CD4-positive, alpha-beta T cell treated with Interferon alpha-2 for 1 hour (primary cell): ENCODE results near the gene PRKCA.

Experiments used
- DNase-seq, 2 donors: peaks; one replicate each; pipeline ENCODE4 v3.0.0-alpha.2; 2020 to 2022

Gene PRKCA

DNA sequence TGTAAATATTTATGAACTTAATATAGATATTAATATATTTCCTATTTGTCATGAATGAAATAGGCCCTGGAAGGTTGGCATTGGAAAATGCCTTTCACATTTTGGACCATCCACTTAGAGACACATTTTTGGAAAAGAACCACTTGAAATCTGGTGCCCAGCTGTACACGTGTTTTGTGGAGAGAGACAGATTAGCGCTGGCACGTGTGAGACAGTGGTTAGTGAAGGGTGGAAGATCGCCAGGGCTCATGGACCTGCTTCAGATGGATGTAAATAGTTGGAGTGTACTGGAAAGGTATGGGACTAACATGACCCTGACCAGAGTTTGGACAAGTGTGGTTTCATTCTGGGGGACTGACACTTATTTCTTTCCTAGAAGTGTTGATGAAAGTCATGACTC, 222.9 kb downstream of the PRKCA start:
- no peak for DNase-seq

DNA sequence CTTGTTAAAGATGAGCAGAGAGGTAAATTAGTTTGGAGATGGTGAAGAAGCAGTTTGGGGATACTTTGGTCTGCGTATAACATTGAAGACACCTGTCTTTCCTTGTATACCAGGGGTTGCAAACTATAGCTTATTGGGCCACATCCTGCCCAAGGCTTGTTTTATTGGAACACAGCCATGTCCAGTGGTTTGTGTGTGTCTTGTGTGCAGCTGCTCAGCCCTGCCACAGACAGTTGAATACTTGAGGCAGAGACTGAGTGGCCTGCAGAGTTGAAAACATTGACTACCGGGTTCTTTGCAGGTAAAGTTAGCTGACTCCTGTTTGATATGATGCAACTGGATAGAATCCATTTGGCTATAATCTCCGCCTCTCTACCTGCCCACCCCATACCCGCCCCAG, 224.4 kb downstream of the PRKCA start:
- no peak for DNase-seq

DNA sequence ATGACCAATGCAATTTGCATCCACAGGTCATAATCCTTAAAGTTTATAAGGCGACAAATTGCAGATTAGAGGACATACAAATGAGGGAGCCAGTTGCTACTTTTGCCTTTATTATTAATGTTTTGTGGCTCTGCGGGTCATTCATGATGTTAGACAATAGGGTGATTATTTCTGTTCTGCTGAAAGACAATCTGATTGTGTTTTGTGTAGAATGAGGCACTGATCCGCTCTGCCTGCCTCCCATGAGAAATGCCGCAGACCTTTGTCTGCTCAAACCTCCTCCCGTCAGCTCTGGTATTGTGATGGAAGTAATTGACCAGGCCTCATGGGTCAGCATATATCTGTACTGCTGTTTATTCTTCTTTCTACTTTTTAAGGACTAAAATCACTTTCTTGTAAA, 224.9 kb downstream of the PRKCA start:
- DNase-seq = no peak

DNA sequence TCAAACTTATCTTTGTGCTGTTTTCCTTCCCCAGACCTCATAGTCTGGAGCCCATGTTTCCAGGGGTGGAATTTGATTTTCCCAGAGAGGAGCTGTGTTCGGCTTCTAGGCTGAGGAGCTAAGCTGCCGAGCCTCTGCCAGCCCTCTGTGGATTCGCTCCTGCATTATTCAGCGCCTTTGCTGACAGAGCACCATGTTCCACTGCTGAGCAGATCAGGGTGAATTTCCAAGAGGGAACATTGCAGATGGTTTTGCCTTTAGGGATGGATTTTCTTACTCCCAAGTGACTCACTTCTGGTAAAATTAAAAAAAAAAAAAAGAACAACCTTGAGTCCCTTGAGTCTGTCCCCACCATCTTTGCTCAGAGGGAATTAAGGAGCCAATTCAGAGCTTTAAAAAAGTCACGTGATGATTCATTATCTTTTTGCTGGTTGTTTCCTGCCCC, 229.5 kb downstream of the PRKCA start:
- no peak for DNase-seq

DNA sequence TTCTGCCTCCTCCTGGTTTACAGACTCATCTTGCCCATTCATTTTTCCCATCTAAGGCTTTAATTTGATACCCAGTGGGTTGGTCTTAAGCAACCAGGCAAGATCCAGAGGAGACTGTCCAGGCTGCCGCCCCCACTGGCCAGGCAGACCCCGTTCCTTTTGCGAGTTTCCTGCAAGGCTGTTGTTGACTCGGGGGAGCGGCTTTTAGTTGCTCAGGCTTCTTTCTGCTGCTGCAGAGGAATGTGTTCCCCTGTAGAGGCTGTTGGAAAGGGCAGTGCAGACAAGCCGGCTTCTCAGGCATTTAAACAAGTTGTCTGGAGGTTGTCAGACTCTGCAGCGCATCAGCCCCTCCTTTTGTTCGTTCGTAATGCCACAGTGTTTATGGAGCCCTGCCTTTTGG, 231.2 kb downstream of the PRKCA start:
- DNase-seq = no peak

DNA sequence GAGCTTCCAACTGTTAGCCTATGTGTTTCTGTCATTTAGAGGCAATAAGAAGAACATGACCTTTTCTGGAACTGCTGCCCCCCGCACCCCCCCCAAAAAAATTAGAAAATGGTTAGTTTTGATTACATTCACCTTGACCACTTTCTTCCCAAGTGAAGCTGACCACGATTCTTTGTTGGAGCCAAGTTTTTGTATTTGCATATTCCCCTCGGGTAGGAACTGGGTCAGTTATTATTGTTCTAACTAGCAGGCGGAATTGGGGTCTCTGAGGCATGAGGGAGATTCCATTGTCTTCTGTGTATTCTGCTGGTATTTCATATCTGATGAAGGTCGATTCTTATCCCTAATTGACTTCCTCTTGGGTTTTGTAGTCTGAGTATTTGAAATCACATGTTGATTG, 231.6 kb downstream of the PRKCA start:
- no peak for DNase-seq

DNA sequence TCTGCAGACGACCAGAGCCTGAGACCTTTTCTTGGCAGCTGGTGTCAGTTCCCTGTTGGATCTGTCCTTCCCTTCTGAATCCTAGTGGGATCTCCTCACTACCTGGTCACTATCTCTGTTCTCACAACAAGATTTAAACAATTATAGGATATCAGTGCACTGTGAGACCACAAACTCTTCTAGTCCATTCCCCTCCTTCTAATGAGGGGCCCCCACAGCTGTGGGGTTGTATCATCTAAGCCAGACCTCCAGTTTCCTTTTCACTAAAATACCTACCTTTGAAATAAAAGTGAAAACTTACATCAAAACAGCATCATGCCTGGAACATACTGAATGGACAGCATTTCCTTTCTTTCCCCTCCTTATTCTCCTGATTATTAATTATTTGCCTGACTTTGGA, 233.2 kb downstream of the PRKCA start:
- no peak for DNase-seq

DNA sequence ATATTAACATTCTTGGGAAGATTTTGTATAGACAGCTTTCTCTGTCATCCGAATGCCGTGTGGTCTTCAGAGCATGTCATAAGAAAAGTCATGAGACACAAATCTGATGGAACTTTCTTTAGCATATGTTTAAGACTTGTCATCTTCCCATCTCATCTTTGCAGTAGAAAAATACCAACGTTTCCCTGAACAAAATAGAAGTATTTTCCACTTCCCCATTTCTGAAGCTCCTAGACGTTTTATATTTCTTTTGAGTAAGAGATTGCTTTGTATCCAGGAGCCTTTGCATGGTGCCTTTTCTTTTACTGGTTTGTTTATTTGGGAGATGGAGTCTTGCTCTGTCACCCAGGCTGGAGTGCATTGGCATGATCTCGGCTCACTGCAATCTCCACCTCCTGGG, 235.1 kb downstream of the PRKCA start:
- DNase-seq = no peak

DNA sequence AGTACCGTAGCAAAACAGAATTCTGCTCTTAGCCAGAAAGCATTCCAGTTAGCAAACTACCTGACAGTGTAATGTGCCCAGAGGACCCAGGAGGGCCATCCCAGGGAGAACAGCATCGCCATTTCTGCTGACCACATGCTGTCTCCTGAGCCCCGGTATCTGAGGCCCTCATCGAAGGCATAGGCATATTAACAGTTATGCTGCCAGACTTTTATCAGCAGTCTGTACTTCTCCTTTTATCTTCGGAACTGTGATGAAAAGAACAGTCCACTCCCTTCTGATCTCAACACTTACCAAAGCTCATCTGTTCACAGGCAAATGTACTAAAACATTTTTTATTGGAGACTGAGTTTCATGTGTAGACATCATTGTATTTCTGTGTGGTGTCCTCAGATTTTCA, 236.4 kb downstream of the PRKCA start:
- DNase-seq = no peak

DNA sequence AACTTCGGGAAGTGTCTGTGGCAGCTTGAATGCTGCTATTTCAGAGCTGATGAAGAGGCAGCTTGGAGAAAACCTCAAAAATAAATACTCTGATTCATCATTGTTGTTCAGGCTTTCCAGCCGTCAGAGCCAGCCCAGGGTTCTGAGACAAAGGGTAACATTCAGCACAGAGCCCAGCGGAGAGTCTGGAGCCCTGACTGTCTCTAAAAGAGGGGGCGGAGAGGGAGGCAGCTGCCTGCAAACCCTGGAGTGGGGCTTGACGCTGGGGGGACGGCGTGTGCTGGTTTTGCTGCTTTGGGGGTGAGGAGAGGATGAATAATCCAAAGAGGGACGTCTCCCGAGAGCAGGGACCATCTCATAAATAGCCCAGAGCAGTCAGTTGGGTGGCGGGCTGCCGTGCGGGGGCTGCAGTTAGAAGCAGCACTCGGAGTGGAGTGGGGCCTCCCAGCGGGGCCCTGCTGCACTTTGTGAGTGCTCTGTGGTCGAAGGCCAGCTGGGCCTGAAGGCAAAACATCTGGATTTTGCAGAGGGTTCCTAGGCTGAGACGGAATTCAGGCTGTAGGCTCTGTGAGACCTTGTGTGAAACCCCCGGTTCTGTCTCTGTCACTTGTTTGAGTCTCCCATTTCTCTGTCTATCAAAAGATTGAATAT, 237.8 kb downstream of the PRKCA start:
- DNase-seq = no peak

DNA sequence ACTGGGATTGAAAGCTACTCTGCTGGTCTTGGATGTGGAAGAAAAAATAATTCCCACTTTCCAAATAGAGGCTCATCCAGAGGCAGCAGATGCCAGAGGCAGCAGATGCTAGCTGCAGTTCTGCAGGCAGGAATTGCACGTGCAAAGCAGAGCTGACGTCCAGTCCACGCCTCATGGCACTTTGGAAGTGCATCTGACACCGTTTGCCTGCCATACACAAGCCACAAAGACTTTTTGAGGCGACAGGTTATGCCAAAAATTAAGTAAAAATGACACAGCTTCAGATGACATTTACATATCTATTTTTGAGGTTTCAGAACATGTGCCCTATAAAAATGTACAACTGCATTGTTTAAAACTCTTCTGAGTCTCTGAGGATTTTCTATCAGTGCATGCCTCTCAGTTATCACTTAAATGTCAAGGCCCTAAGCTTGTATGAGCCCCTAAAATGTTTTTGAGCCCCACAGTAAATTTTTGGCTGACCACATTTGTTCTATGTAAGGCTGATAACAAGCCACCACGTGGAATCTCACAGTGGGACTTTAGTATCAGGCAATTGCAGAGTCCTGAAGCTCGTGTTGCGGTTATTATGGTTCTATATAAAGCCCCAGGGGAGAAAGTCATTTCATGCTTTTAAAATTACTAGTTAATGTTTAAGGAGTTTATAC, 239.2 kb downstream of the PRKCA start:
- no peak for DNase-seq

DNA sequence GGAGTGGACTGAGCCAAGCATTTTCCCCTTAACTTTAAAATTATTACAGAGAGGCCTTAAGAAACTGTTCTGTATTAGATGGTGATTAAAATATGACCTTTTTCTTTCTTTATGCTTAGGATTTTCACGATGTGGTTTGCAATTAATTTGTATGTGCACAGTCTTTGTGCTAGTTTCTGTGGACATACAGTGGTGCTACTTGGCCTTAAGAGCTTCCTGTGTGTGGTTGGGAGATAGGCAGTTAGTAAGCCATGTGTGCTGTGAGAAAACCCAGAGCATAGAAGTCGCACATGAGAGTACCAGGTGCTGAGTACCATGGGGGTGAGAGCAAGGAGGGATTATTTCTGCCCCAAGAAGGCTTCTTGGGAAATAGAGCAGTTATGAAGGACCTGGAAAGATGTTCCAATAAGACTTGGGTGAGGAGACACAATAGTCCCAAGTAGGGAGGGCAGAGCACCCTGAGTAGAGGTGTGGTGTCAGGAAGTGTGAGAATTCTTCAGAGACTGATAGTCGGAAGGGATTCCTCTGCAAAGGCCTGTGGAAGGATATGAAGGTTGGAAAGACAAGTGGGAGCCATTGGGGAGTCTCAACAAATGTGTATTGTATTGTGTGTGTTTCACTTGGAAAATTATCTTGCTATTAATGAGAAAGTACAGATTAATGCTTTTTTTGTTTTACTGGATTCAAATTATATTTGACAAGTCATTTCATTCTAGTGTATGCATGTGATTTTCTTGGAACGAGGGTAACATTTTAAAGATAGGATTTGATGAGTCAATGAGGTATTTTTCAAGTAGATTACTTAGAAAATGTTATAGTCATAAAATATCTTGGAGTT, 239.9 kb downstream of the PRKCA start:
- peak in 1 of 2 donors; percentile 9 for DNase-seq

DNA sequence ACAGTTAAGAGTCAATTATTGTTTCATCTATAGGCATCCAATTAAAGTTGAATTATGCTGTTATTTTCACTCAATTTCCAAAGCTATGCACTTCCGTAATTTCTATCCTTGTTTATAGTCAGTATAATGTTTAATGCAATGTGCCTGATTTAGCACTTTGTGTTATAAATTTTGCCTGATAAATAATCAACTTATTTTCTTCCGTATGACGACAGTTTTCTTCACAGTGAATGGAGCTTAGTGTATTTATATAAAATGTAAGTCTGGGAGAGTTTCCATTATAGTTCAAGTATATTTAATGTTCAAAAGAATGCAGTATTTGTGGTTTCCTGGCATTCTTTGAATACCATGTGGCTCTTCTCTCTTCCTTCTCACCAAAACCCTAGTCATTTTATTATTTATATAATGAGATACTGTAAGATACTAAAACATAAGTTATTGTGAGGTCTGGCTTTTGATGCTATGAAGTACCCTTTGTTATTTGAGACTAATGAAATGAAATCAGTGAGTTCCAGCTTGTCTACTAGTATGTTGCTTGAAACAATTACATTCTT, 240.6 kb downstream of the PRKCA start:
- DNase-seq = no peak

DNA sequence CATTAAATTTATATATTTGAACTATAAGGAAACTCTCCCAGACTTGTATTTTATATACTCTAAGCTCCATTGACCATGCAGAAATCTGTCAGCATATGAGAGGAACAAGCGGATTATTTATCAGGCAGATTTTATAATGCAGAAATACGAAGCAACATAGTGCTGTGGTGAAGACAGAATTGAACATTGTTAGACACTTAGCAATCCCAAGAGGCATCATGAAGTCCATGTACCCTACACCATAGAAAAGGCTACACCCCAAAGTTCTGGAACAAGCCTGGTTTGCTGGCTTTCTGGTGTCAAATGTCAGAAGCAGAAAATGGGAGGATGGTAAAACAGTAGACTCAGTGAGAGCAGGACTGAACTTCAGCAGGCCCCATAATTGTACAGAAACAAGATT, 241.1 kb downstream of the PRKCA start:
- DNase-seq = no peak

DNA sequence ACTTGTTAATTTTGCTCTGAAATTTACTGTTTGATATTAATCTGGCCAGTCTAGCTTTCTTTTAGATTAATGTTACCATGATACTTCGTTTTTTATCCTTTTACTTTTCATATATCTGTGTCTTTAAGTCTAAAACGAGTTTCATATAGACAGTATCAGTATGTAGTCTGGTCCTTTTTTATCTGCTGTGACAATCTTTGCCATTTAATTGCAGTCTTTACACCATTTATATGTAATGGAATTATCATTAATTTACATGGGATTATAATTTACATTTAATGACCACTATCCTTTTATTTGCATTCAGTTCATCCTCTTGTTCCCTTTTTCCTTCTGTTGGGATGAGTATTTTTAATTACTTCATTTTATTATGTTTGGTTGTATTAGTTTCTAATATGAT, 243.5 kb downstream of the PRKCA start:
- DNase-seq = no peak

DNA sequence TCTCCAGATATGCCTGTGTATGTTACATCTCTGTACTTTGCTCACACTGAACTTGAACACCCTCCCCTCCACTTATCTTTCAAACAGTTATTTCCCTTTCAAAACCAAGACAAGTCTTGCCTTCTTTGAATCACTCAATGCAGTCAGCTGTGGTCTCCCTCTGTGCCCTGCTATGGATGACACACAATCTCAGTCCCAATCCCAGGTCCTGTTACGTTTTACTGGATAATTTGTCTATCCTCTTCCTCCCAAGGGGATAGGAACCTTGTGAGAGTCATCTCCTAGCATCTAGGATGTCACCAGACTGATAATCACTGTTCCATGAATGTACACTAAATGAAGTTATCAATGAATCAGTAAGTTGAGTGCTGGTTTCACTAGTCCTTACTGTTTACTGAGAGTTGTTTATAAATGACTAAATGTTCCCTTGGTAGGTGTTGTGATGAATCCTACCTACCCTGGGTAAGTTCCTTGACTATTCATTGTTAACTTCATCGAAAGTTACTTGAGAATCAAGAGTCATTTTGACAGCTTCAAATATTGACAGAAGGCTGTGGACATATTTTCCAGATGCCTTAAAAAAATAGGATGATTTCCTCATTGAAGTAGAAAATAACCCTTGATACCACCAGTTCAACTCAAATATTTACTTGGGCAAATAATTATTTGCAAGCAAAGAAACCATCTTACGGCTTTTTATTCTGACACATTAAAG, 244.9 kb downstream of the PRKCA start:
- DNase-seq = no peak

DNA sequence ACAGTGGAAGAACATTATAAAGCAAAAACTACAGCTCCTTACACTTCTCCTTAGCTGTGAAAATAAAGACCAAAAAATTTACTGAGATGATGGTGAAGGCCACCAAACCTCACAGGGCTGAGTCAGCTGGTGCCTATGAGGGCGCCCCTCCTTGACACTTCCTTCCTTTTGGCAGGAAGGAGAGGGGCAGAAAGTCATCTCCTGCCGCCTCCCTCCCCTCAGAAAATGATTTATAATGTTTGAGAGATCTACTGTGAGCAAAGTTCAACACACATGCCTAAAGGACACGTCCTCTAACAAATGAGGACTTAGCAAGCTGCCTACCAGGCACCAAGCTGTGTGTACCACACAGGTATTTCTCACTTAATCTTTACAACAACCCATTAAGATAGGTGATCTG, 245.7 kb downstream of the PRKCA start:
- DNase-seq = peak; percentile 9 to 21

DNA sequence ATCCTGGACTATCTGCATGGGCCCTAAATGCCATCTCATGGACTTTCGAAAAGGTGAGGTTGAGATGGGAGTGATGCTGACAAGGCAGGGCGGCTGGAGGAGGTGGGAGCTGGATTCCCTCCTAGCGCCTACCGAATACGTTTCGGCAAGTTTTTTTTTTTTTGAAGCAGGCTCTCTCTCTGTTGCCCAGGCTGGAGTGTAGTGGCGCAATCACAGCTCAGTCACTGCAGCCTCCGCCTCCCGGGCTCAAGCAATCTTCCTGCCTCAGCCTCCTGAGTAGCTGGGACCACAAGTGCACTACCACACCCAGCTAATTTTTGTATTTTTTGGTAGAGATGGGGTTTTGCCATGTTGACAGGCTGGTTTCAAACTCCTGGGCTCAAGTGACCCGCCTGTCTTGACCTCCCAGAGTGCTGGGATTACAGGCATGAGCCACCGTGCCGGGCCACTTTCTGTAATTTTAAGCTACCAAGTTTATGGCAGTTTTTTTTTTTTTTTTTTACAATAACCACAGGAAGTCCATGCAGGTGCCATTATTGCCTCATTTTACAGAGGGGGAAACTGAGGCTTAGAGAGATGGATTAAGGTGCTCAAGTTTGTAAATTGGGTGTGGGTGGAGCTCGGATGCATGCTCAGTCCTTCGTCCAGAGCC, 246.4 kb downstream of the PRKCA start:
- DNase-seq = no peak

DNA sequence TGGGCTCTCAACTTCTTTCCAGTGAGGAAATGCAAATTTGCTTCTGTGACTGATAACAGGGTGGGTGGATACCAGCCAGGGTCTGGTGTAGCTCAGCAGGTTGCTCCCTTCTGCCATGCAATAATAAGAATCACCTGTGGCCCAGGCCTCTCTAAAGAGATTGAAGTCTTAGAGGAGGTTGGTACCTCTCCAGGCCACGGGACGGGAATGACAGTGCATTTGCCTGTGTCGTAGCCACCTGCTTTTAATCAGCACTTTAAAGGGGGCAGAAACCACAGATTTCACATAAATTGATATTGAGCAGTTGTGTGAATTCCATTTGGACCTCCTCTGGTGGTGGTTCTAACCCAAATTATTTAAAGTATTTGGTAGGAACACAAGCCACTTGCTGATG, 246.9 kb downstream of the PRKCA start:
- no peak for DNase-seq

DNA sequence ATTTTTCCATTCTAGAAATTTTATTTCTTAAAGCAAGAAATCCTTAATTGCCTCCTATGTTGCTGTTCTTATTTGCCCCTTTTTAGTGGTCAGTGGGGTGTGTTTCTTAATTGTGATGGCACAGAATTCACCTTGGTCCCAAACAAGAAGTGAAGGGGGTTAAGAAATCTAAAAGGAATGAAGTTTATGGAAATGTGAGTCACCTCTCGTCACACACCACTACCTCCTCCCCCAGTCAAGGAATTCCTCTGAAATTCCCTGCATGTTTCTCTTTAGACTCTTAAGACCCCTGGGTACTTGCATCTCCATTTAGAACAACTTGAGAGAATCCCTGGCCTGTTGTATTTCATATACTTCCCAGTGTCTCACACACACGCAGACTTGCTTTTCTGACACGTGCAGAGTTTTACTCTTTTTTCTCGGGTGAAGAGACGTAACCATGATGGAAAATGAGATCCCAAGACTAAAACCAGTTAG, 247.4 kb downstream of the PRKCA start:
- no peak for DNase-seq

DNA sequence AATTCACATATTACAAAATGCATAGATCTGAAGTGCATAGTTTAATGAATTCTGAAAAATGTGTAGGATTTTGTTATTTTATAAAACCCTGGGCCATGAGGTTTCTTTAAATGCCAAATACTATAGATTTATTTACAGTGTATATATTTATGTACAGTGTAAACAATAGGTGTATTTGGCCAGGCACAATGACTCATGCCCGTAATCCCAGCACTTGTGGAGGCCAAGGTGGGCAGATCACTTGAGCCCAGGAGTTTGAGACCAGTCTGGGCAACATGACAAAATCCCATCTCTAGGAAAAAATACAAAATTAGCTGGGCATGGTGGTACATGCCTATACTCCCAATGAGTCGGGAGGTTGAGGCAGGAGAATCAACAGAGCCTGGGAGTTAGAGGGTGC, 249.4 kb downstream of the PRKCA start:
- DNase-seq = no peak

DNA sequence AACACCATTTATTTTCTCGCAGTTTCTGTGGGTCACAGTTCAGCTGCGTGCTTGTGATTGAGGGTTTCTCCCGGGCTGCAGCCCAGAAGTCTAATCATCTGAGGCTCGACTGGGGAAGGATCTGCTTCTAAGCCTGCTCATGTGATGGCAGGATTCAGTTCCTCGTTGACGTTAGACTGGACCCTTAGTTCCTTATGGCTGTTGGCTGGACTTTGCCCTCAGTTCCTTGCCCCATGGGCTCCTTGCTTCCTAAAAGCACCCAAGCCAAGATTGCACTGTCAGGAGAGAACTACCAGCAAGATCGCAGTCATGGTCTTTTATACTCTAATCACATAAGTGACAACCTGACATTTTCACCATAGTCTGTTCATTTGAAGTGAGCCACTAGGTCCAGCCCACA, 250.0 kb downstream of the PRKCA start:
- DNase-seq = no peak
